ENCODE results near the gene FBRSL1.
A peak's percentile ranks its signal among the peaks of the same experiment; 100 is the strongest.

Gene FBRSL1

GRCh38 chr12:132489078-132489601 is 811 bp upstream of the FBRSL1 start:
- no peaks in the 10 kb centered on the region; the same call in 1 of the 2 replicates for H3K36me3 ChIP-seq (ENCODE audit: control insufficient read depth, insufficient read depth, low read length)
- no peaks in the 10 kb centered on the region; the same call in 1 of the 2 replicates for H3K27me3 ChIP-seq (replicated peaks; ENCODE audit: control insufficient read depth, insufficient read depth, low read length)
- no peak for TF ChIP-seq CTCF (IDR thresholded peaks at IDR 0.05; ENCODE audit: insufficient read depth, low read length, poor library complexity, severe bottlenecking)
- H3K4me3 ChIP-seq (replicated peaks; ENCODE audit: low read depth, low read length) = peak overlapping the region; percentile 66
- peak; percentile 59 for DNase-seq (ENCODE audit: extremely low read depth, insufficient read length)

GRCh38 chr12:132490422-132491137 is 629 bp downstream of the FBRSL1 start:
- peak overlapping the region; percentile 75 for H3K4me3 ChIP-seq (replicated peaks; ENCODE audit: low read depth, low read length)
- no peaks in the 10 kb centered on the region; the same call in 1 of the 2 replicates for H3K27me3 ChIP-seq (replicated peaks; ENCODE audit: control insufficient read depth, insufficient read depth, low read length)
- no peak for DNase-seq (ENCODE audit: extremely low read depth, insufficient read length)
- TF ChIP-seq CTCF (IDR thresholded peaks at IDR 0.05; ENCODE audit: insufficient read depth, low read length, poor library complexity, severe bottlenecking) = no peak
- H3K36me3 ChIP-seq (ENCODE audit: control insufficient read depth, insufficient read depth, low read length) = no peaks in the 10 kb centered on the region; the same call in 1 of the 2 replicates

- no peak for DNase-seq (ENCODE audit: extremely low read depth, insufficient read length)
- TF ChIP-seq CTCF (IDR thresholded peaks at IDR 0.05; ENCODE audit: insufficient read depth, low read length, poor library complexity, severe bottlenecking) = no peak
- H3K4me3 ChIP-seq (replicated peaks; ENCODE audit: low read depth, low read length) = peak overlapping the region; percentile 75
- no peaks in the 10 kb centered on the region; the same call in 1 of the 2 replicates for H3K27me3 ChIP-seq (replicated peaks; ENCODE audit: control insufficient read depth, insufficient read depth, low read length)
- no peaks in the 10 kb centered on the region; the same call in 1 of the 2 replicates for H3K36me3 ChIP-seq (ENCODE audit: control insufficient read depth, insufficient read depth, low read length)
Measured at GRCh38 chr12:132491138-132491663, 1.2 kb downstream of the FBRSL1 start.

- H3K27me3 ChIP-seq (replicated peaks; ENCODE audit: control insufficient read depth, insufficient read depth, low read length) = no peaks in the 10 kb centered on the region; the same call in 1 of the 2 replicates
- peak overlapping the region; percentile 75 for H3K4me3 ChIP-seq (replicated peaks; ENCODE audit: low read depth, low read length)
- no peak for TF ChIP-seq CTCF (IDR thresholded peaks at IDR 0.05; ENCODE audit: insufficient read depth, low read length, poor library complexity, severe bottlenecking)
- DNase-seq (ENCODE audit: extremely low read depth, insufficient read length) = no peak
- no peaks in the 10 kb centered on the region; the same call in 1 of the 2 replicates for H3K36me3 ChIP-seq (ENCODE audit: control insufficient read depth, insufficient read depth, low read length)
Measured at GRCh38 chr12:132491761-132492378, 1.9 kb downstream of the FBRSL1 start.

- TF ChIP-seq CTCF (IDR thresholded peaks at IDR 0.05; ENCODE audit: insufficient read depth, low read length, poor library complexity, severe bottlenecking) = no peak
Measured at GRCh38 chr12:132492522-132492921, 2.6 kb downstream of the FBRSL1 start.

More at GRCh38 chr12:132492522-132492921, 2.6 kb downstream of the FBRSL1 start:
- DNase-seq (ENCODE audit: extremely low read depth, insufficient read length) = peak; percentile 62
- peak overlapping the region; percentile 75 for H3K4me3 ChIP-seq (replicated peaks; ENCODE audit: low read depth, low read length)
- H3K27me3 ChIP-seq (replicated peaks; ENCODE audit: control insufficient read depth, insufficient read depth, low read length) = no peaks in the 10 kb centered on the region; the same call in 1 of the 2 replicates
- no peaks in the 10 kb centered on the region; the same call in 1 of the 2 replicates for H3K36me3 ChIP-seq (ENCODE audit: control insufficient read depth, insufficient read depth, low read length)
